GM19193 (cell line): Measurements from ENCODE around the gene KCNIP2.
A peak's percentile ranks its signal among the peaks of the same experiment; 100 is the strongest.

Experiments
- POLR2A ChIP-seq: IDR thresholded peaks from 4 replicates; pipeline ENCODE4 v1.6.1; 2011; ENCODE audit not compliant: insufficient read depth, insufficient read length; ENCODE audit errors: extremely low read depth

The KCNIP2 gene

GRCh38 chr10:101824736-101825135 is 18.9 kb downstream of the KCNIP2 start:
- TF ChIP-seq POLR2A = no peak

- TF ChIP-seq POLR2A = no peak
Measured at GRCh38 chr10:101818872-101819633, 24.5 kb downstream of the KCNIP2 start.

DNA sequence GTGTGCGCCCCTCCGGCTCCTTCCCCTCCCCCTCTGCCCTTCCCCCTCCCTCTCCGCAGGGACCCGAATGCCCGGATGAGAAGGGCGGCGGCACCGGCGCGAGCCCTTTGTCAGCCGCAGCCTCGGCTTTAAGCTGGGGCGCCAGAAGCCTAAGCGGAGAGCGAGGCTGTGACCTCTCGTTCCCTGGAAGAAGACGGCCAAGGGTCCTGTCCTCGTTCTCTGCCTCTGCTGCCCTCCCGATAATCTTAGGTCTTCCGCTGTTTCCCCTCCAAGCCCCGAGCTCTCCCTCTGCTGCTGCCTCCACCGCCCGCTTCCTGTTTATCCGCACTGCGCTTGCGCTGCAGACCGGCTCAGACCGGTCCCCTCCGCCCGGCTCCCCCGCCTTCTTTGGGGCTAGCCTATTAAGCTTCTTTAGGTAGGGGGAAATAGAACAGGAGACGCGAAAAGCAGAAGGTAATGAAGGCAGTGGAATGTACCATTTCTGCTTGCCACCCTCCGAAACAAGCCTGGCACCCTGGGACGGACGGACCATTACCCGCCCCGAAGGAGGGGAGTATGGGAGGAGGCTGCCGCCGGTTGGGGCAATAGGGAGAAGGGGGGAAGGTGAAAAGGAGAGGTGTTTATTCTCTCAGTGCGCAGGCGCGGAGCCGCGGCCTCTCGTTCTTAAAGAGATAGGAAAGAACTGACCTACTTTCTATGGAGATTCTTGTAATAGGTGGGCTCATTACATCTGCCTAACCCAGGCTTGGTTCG is 25.3 kb downstream of the KCNIP2 start, which contains the start of gene OGA:
TSS of gene OGA (minus strand) at position 326 of the 753 bp plus-strand sequence. CDS start 422 bp downstream, outside the sequence.
- TF ChIP-seq POLR2A = peak; percentile 96

DNA sequence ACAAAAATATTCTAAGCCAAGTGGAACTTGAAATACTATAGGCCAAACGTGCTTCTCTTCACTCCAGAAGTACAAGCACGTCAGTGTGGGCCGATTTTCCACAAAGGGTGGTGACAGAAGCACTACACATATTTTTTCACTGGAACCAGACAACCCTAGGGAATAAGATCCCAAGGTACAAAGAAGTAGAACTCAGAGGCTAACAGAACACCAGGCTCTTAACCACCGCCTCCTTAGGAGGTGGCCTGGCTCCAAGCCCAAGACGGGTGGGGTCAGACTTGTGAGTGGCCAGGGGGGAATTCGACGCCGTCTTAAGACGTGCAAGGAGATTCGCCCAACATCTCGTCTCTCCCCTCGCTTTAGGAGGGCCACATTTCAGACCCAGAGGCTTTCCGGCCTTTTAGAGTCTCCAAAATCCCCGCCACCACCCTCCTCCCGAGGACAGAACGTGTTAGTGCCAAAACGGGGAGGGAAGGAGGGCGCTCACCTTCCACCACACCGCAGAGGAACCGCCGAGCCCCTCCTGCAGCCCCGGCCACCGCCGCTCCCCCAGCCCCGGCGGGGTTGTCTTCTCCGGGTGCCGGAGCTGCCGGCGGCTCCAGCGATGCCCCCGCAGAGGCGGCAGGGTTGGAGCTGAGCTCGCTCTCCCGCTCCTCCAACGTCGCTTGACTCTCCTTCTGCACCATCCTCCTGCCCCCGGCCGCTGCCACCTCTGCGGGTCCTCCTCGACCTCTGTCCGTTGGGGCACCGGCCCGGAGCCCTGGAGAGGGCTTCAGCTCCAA is 26.1 kb downstream of the KCNIP2 start:
- TF ChIP-seq POLR2A = no peak

GRCh38 chr10:101816913-101817336 is 26.7 kb downstream of the KCNIP2 start:
- TF ChIP-seq POLR2A = no peak

- no peak for TF ChIP-seq POLR2A
Measured at GRCh38 chr10:101816376-101816775, 27.2 kb downstream of the KCNIP2 start.

DNA sequence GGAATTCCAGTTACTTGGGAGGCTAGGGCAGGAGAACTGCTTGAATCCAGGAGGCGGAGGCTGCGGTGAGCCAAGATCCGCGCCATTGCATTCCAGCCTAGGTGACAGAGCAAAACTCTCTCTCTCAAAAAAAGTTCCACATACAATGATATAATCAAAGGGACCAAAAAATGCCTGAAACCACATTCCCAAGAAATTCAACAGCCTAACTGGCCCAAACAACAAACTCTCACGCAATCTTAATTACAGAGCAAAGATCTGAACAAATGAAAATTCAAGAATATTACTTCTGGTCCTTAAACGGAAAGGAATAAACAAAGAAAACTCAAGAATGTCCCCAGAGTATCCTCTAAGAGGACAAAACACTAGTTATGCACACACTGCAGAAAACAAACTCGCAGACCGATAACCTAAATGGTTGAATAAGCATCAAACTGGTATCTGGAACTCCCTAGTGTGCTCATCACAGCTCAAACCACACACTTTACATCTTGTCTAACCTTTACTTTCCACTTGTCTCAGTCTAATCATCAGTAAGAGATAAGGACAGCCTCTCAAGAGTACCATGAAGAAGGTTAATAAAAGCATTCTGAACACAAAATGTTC is 29.0 kb downstream of the KCNIP2 start:
- no peak for TF ChIP-seq POLR2A

DNA sequence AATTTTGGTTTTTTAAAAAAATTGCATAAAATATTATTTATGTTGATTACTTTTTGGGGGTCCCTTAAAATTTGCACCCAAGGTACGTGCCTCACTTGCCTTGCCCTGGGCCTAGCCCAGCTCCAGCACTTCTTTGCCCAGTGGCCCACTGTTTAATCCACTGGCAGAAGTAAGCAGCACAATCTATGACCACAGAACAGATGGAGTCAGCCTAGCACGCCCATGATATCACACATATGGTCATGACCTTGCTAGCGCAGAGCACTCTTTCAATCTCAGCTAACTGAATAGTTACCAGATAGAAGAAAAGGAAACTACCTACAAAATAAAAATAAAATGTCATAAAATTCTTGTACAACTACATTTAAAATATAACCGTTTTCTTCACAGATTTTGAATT is 31.0 kb downstream of the KCNIP2 start:
- TF ChIP-seq POLR2A = no peak

DNA sequence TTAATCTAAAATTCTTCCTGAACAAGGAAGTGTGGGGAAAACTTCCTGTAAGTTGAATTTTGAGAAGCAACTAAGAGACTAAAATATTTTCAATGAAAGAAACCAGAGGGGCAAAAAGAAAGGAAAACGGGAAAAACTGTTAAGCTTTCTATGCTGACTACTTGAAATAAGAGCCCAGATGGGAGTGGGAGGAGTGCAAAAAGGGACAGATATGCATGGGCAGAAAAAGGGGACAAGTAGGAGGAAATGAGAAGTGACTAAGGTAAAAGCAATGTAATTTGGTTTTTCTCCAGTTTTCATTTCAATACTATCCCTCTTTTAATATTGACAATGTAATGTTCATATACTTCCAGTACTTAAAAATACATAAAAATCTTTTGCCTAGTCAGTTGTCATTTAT is 36.4 kb downstream of the KCNIP2 start:
- TF ChIP-seq POLR2A = no peak

GRCh38 chr10:101803511-101803910 is 40.1 kb downstream of the KCNIP2 start:
- no peak for TF ChIP-seq POLR2A

DNA sequence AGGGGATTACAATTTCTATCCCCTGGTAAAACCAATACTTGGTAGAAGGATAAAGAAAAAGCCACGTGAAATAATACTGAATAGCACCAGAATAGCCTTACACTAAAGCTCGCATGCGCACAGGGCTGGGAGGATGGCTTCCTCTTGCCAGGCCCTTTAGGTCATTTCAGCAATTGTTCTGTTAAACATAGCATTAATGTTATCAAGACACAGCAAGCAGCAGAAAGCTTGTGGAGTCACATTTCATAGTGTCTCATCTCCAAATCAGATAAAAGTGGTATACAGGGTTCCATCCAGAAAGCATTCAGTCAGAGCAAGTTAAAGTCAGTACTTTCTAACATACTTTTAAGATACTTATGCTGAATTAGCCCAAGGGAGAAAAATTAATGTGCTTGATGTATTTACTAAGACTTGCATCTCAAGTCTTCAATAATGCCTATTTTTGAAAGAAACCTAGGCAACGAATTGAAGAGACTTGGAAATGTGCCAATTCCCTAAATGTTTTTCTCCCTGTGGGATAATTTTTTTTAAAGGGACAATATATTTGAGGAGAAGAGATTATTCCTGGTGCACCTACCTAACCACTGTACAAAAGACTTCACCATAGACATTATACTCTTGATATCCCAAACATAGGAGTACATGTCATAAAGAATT is 46.1 kb downstream of the KCNIP2 start:
- TF ChIP-seq POLR2A = no peak

GRCh38 chr10:101793526-101793925 is 50.1 kb downstream of the KCNIP2 start:
- no peak for TF ChIP-seq POLR2A

- no peak for TF ChIP-seq POLR2A
Measured at GRCh38 chr10:101789686-101790085, 53.9 kb downstream of the KCNIP2 start.

DNA sequence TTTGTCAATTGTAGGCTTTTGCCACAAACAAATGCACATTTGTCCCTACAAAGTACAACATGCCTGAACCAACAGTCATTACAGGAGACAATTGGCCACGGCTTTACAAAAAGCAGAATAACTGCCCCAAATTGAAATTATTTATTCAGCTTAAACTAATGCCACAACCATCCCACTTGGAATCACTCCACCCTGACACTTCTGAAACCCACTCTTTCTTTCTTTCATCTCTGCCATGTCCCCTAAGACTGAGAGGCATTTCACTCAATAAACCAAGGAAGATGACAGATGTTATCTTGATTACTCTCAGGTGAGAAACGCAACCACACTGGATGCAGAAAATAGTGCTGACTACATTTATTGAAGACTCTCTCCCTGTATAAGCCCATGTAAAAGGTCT is 57.8 kb downstream of the KCNIP2 start:
- no peak for TF ChIP-seq POLR2A
